Adrenal gland (tissue), 5 donors: ENCODE results near the gene DBNL.
A peak's percentile ranks its signal among the peaks of the same experiment; 100 is the strongest.

ENCODE experiments used
- POLR2A ChIP-seq, 2 donors: fragments of 450-650 bp; IDR thresholded peaks; one replicate each; pipeline ENCODE4 v1.6.1; 2017; ENCODE audit warnings: antibody characterized with exemption in 2 of 2, mild to moderate bottlenecking in 2 of 2, moderate library complexity in 1 of 2
- TF ChIP-seq, protein P1 (sequence below), 6 experiments: fragments of 450-650 bp in 4 of 6; fragments of 200-600 bp in 2 of 6; sonication (generic) in 1 of 6; IDR thresholded peaks; 1 replicate in 5 of 6; 2 replicates in 1 of 6; pipeline versions ENCODE4 v1.5.1 to v1.8.0; 2016 to 2021; ENCODE audit warnings: antibody characterized with exemption in 6 of 6, mild to moderate bottlenecking in 2 of 6, moderate library complexity in 1 of 6
- donor health status: DM: no; HTN: no; CAD: no.

DNA sequence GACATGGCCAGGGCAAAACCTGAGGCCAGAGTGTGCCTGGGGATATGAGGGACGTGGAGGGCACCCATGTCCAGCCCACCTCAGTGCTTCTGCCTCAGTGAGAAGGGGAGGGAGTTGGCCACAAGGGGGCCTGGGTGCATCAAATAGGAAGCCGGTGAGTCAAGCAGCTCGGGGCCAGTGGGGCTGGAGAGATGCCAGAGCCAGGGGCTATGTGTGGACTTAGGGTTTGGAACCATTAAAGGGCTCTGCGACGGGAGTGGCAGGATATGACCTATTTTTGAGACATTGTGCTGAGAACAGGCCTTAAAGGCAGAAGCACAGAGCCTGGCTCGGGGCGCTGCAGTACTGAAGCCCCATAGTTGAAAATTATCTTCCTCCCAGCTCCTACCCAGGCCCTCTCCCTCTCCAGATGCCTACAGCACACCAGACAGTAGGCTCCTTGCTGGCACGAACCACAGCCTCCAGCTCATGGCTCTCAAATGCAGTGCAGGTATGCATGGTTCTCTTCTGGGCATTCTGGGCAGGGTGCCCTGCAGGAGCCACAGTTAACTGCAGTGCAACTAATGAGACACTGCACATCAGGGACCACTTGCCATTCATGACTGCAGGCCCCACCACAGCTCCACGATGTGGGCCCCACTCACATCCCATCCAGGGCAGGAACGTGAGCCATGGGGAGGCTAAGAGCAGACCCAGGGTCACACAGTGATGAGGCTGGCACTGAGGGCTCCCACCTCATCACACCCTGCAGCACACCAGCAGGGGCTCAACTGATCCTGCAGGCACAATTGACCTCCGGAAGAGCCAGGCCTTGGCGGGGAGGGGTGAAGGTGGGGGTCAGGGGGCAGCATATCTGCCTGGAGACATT is 28.1 kb downstream of the DBNL start:
- TF ChIP-seq, protein P1, sequence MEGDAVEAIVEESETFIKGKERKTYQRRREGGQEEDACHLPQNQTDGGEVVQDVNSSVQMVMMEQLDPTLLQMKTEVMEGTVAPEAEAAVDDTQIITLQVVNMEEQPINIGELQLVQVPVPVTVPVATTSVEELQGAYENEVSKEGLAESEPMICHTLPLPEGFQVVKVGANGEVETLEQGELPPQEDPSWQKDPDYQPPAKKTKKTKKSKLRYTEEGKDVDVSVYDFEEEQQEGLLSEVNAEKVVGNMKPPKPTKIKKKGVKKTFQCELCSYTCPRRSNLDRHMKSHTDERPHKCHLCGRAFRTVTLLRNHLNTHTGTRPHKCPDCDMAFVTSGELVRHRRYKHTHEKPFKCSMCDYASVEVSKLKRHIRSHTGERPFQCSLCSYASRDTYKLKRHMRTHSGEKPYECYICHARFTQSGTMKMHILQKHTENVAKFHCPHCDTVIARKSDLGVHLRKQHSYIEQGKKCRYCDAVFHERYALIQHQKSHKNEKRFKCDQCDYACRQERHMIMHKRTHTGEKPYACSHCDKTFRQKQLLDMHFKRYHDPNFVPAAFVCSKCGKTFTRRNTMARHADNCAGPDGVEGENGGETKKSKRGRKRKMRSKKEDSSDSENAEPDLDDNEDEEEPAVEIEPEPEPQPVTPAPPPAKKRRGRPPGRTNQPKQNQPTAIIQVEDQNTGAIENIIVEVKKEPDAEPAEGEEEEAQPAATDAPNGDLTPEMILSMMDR (IDR thresholded peaks at IDR 0.05), result peak; percentile 64 to 79 (median 69)
- TF ChIP-seq POLR2A (IDR thresholded peaks at IDR 0.05), result no peak
